ENCODE results near the gene CASP2. TPM values are rescaled to one million over a fixed set of nuclear protein-coding genes. Genes with fewer than 3 reads are reported as not detected.

Gene CASP2
- polyA plus RNA-seq, 3 donors: 7.9 to 30.2 (median 12.2) TPM

DNA sequence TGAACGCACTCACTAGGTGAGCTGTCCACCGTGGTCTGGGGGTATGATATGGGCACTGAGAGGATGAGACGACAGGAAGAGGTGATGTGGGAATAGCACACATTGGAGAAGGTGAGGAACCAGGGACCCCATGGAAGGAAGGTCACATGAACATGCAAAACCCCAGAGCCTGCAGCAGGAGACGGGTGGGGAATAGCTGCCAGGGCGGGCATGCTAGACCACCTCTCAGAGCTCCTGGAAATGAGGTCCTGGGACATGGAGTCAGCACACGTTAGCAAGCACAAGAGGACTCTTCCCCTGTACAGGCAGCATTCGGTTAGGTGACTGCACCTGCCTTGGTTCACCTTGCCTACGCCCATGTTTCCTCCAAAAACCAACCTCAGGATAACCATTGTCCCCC is 66.2 kb downstream of the CASP2 start:
- no peak overlapping the region for H3K4me2 ChIP-seq (replicated peaks; ENCODE audit: extremely low read depth, low read length, poor library complexity, severe bottlenecking)
- no peak overlapping the region for H3K27ac Mint-ChIP-seq
- no peaks in the 10 kb centered on the region for H3K36me3 ChIP-seq (replicated peaks in 1 of 2; ENCODE audit: control insufficient read depth in 1 of 2, insufficient read depth in 2 of 2, low read length in 2 of 2)
- H3K27me3 Mint-ChIP-seq (ENCODE audit: low read depth in 3 of 3): peaks cover 7 to 12% (median 10%) of the 10 kb centered on the region in 3 donors
- no peaks in the 10 kb centered on the region for H3K9me3 ChIP-seq (replicated peaks in 1 of 2; ENCODE audit: control insufficient read depth in 1 of 2, insufficient read depth in 1 of 2, low read length in 2 of 2)
- no peaks in the 10 kb centered on the region for H3K79me2 ChIP-seq (ENCODE audit: insufficient read depth, low read length)
- H2AFZ ChIP-seq (ENCODE audit: insufficient read depth, low read depth, low read length, poor library complexity, severe bottlenecking): no peak overlapping the region
- H3K9ac ChIP-seq (ENCODE audit: insufficient read depth, low read length, poor library complexity, severe bottlenecking): no peak overlapping the region
- H3K4me3 ChIP-seq (replicated peaks in 1 of 3; ENCODE audit: low read depth in 2 of 3, low read length in 3 of 3): no peak overlapping the region
- no peak overlapping the region for H3K27ac ChIP-seq (ENCODE audit: low read depth in 1 of 2, low read length in 2 of 2)
- peaks cover 3 to 10% of the 10 kb centered on the region in 2 donors for H3K36me3 Mint-ChIP-seq
- 89% methylated on average over 6 of the region's 8 CpGs for WGBS (ENCODE audit: insufficient coverage)
- H3K27me3 ChIP-seq (ENCODE audit: control insufficient read depth in 2 of 2, insufficient read depth in 2 of 2, low read length in 2 of 2): no peaks in the 10 kb centered on the region
- DNase-seq: no peak
- peaks cover 0 to 3% (median 0%) of the 10 kb centered on the region in 7 donors for H3K9me3 Mint-ChIP-seq
- H3K4me1 ChIP-seq (ENCODE audit: control insufficient read depth in 1 of 2, insufficient read depth in 2 of 2, low read length in 2 of 2): no peaks in the 10 kb centered on the region
- no peak overlapping the region for H3K4me3 Mint-ChIP-seq
- intact Hi-C loops (cut with micrococcal nuclease): no loop called here
- TF ChIP-seq, protein P1, sequence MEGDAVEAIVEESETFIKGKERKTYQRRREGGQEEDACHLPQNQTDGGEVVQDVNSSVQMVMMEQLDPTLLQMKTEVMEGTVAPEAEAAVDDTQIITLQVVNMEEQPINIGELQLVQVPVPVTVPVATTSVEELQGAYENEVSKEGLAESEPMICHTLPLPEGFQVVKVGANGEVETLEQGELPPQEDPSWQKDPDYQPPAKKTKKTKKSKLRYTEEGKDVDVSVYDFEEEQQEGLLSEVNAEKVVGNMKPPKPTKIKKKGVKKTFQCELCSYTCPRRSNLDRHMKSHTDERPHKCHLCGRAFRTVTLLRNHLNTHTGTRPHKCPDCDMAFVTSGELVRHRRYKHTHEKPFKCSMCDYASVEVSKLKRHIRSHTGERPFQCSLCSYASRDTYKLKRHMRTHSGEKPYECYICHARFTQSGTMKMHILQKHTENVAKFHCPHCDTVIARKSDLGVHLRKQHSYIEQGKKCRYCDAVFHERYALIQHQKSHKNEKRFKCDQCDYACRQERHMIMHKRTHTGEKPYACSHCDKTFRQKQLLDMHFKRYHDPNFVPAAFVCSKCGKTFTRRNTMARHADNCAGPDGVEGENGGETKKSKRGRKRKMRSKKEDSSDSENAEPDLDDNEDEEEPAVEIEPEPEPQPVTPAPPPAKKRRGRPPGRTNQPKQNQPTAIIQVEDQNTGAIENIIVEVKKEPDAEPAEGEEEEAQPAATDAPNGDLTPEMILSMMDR (IDR thresholded peaks at IDR 0.05): no peak
- peaks cover 4% of the 10 kb centered on the region for H3K4me1 Mint-ChIP-seq
- no peaks in the 10 kb centered on the region for H4K20me1 ChIP-seq (ENCODE audit: insufficient read depth, low read length)

DNA sequence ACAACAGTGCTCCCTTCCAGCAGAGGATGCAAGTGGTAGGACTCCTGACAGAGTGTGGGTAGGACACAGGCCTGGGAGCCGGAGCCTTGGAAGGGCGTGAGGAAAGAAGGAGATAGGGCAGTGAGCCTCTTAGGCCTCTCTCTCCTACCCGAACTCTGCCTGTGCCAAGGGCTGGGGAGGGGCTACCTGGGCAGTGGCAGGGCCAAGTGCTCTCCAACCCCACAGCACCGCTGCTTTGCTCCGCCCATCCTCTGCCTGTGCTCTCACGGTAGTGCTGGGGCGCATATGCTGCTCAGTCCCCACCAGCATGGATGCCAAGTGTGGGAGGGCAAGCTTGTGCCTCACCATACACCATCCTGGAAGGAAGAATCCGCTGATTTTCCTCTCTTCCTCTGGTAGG is 66.8 kb downstream of the CASP2 start:
- Histone ChIP-seq H3K9me3 (replicated peaks in 1 of 2; ENCODE audit: control insufficient read depth in 1 of 2, insufficient read depth in 1 of 2, low read length in 2 of 2) (no peaks in the 10 kb centered on the region), H3K4me1 (ENCODE audit: control insufficient read depth in 1 of 2, insufficient read depth in 2 of 2, low read length in 2 of 2) (peaks cover under 1 to 5% of the 10 kb centered on the region in 2 donors), H3K27ac (ENCODE audit: low read depth in 1 of 2, low read length in 2 of 2) (no peak overlapping the region), H4K20me1 (ENCODE audit: insufficient read depth, low read length) (no peaks in the 10 kb centered on the region), H3K27me3 (ENCODE audit: control insufficient read depth in 2 of 2, insufficient read depth in 2 of 2, low read length in 2 of 2) (no peaks in the 10 kb centered on the region), H3K36me3 (replicated peaks in 1 of 2; ENCODE audit: control insufficient read depth in 1 of 2, insufficient read depth in 2 of 2, low read length in 2 of 2) (no peaks in the 10 kb centered on the region), H3K9ac (ENCODE audit: insufficient read depth, low read length, poor library complexity, severe bottlenecking) (no peak overlapping the region), H3K4me2 (replicated peaks; ENCODE audit: extremely low read depth, low read length, poor library complexity, severe bottlenecking) (no peak overlapping the region), H2AFZ (ENCODE audit: insufficient read depth, low read depth, low read length, poor library complexity, severe bottlenecking) (no peak overlapping the region), H3K4me3 (replicated peaks in 1 of 3; ENCODE audit: low read depth in 2 of 3, low read length in 3 of 3) (no peak overlapping the region), H3K79me2 (ENCODE audit: insufficient read depth, low read length) (no peaks in the 10 kb centered on the region)
- peaks cover 3 to 10% of the 10 kb centered on the region in 2 donors for H3K36me3 Mint-ChIP-seq
- peaks cover 10% of the 10 kb centered on the region for H3K4me1 Mint-ChIP-seq
- intact Hi-C loops (cut with micrococcal nuclease): no loop called here
- WGBS (ENCODE audit: insufficient coverage): 98% methylated on average over 7 of the region's 8 CpGs
- no peak overlapping the region for H3K4me3 Mint-ChIP-seq
- H3K9me3 Mint-ChIP-seq: peaks cover 0 to 5% (median 0%) of the 10 kb centered on the region in 7 donors
- H3K27ac Mint-ChIP-seq: no peak overlapping the region
- no peak for DNase-seq
- TF ChIP-seq, protein P1 (IDR thresholded peaks at IDR 0.05): no peak
- H3K27me3 Mint-ChIP-seq (ENCODE audit: low read depth in 3 of 3): peaks cover 10 to 16% (median 15%) of the 10 kb centered on the region in 3 donors

Measured in CD14-positive monocyte (primary cell).